Stimulated activated CD8-positive, alpha-beta memory T cell treated with anti-CD3 and anti-CD28 coated beads, Interleukin-7, amount 100 ng/mL, for 48 hours (primary cell): ENCODE results near the gene NRBF2.

Experiments
- DNase-seq, 2 donors: peaks; one replicate each; pipeline ENCODE4 v3.0.0-alpha.2; 2020; ENCODE audit warnings: low read depth in 1 of 2; ENCODE audit errors: extremely low read depth in 1 of 2

NRBF2 gene

DNA sequence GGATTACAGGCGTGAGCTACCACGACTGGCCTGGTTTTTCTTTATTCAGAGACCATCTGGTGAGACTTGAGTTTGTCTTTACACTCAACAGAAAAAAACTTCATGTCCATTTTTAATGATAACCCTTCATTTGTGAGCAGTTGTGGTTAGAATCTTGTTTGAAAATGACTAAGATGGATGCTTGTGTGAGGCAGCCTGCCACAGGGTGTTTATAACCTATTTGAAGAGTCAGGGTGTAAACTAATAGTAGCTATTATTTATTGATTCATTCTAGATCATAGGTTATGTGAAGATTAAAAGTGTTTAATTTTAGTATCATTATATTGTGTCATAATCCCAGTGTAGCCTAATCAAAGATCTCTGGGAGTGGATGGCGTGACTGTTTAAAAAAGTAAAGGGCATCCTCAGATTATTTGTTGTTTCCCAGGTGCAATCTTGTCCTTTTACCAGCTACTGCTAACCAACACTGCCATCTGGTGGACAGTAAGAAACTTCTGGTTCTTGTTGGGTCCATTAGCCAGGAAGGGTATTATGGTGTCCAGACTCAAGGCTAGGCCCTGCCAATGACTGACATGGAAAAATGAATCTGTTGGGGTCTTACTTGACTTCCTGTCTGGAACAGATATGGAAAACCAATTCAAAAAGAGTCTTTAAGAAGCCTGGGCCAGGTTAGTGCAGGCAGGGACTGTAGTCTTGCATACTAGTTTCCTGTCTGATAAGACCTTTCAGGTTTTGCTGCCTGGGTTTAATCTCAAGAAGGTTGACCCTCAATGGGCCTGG, 24.9 kb downstream of the NRBF2 start:
- no peak for DNase-seq

DNA sequence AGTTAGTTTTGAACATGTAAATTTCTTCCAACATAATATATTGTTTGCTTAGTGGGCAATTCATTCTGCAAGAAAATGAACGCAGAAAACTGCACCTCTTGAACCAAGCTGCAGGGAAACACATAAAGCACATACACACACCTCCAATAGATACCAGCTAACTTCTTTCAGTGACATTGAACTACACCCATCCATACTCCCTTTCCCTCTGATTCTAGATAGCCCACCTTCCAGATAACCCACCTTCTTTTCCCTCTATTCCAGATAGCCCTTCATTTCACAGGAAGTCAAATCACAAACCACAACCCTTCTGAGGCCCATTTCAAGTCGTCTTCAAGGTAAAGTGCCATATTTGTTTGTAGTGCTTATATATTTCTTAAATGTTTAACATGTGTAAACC, 28.5 kb downstream of the NRBF2 start:
- DNase-seq: no peak

DNA sequence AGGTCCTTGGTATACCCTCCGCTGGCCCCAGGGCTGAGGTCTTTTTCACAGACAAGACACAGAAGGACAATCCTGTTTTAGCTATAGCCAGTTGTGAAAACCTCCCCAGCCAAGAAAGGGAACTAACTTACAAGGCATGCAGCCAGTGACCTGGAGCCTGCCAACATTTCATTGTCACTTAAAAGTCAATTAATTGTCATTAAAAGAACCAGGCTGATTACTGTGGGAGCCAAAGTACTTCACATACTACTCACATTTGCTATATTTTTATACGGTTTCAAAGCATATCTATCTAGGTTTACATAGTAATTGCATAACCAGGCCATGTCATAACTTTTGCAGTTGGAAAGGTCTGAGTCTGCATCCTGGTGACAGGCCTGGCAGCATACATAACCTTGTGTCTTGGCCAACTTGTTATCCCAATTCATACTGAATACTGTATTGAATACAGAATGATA, 31.1 kb downstream of the NRBF2 start:
- DNase-seq: no peak

DNA sequence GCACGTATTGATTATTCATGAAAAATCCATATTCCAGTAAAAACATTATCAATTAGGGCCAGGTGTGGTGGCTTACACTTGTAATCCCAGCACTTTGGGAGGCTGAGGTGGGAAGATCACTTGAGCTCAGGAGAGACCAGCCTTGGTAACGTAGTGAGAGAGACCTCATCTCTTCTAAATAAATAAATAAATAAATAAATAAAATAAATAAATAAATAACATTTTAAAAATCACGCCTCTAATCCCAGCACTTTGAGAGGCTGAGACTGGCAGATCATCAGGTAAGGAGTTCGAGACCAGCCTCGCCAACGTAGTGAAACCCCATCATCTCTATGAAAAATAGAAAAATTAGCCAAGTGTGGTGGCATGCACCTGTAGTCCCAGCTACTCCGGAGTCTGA, 32.1 kb downstream of the NRBF2 start:
- DNase-seq: no peak

DNA sequence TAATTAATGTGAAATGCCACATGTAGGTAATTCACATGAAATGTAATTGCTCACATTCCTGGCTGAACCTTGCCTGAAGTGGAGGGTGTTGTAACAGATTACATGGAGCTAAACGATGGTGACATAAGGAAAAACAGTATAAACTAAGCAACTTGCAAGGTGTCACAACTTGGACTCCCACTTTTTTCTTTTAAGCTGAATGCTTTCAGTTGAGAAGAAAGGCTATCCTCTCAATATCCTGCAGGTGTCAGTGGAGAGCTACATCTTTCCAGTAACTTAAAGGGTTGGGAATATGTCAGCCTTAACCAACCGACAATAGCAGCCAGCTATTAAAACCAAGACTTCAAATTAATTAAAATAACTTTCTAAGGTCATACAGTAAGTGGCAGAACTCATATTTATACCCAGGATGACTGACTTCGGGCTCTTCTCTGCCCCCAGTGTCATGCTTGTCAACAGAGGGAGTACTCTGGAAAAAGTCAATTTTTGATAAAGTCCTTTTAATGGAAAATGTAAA, 33.7 kb downstream of the NRBF2 start:
- DNase-seq: no peak

DNA sequence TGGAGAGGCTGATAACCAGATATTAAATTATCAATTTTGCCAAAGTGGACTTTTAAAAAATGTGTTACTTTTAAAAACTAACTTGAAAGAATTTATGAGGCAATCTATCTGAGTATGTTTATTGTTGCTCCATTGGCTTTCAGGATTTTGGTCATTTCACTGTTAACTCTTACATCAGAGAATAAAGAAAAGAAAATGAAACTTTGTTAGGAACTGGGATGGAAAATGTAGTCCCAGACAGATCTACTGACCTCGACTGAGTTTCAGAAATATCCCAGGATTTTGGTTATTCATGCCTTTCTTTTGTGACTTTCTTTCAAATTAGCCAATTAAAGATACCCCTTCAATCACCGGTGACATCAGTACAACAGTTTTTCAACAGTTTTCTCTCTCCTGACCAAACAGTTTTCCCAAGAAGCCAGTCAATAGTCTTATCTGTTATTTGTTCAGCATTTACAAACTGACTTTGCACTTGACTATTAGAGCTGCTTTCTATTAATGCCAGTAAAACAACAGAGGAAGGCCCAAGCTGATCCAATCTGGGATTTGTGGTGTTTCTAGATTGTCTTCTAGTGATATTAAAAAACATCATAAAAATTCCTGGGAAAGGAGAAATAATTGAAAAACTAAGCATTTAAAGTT, 35.8 kb downstream of the NRBF2 start:
- DNase-seq: no peak

DNA sequence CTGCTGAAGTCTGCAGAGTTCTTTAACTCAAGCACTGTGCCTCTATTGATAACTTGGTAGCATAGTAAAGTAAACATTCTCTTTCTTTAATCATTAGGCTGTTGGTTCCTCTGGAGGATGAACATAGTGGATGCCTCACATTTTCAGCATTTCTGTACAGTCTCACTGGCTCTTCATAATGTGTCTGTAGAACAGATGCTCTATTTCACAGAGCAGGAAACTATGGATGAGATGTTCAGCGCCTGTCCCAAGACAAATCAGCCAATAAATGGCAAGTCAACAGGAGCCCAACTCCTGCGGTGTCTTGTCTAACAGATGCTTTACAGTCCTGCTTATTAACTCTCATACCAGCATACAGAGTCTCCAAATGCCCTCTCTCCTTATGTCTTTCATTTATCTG, 36.5 kb downstream of the NRBF2 start:
- DNase-seq: no peak

DNA sequence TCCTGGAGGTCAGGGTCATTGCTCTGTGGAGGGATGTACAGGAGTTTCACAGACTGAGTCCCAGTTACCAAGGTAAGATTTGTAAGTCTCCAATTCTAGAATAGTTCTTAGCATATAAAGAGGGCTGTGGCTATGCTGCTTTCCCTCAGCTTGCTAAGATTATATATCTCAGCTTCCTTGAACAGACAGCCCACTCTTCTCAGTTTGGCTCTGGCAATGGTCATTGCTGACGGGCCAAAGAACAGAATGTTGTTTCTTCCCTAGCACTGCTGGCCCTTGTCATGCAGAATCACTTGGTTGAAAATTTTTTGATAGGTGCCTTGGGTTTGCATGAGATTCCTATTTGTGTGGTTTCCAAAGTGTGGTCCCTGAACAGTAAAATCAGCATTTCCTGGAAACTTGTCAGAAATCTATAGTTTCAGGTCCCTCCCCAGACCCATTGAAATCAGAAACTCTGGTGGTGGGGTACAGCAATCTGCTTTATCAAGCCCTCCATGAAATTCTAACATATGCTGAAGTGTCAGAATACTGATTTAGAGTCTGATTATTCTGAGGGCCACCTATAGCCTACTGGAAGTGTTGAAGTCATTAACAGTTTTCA, 38.2 kb downstream of the NRBF2 start:
- DNase-seq: no peak

DNA sequence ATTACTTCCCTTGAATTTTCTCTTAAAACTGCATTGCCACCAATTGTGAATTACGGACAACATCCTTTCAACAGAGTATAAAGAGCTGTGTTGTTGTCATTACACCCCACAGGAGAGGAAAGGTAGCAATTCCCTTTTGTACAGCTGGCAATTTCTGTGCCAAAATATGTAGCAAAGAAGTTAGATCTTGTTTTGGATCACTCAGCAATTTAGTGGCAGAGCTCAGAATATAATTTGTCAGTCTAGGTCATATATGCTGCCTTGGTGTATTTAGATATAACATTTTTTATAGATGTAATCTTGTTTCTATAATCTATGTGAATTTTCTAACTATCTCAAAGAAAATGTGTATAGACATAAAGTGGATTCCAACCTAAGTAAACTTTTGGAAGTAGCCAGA, 38.8 kb downstream of the NRBF2 start:
- DNase-seq: no peak

DNA sequence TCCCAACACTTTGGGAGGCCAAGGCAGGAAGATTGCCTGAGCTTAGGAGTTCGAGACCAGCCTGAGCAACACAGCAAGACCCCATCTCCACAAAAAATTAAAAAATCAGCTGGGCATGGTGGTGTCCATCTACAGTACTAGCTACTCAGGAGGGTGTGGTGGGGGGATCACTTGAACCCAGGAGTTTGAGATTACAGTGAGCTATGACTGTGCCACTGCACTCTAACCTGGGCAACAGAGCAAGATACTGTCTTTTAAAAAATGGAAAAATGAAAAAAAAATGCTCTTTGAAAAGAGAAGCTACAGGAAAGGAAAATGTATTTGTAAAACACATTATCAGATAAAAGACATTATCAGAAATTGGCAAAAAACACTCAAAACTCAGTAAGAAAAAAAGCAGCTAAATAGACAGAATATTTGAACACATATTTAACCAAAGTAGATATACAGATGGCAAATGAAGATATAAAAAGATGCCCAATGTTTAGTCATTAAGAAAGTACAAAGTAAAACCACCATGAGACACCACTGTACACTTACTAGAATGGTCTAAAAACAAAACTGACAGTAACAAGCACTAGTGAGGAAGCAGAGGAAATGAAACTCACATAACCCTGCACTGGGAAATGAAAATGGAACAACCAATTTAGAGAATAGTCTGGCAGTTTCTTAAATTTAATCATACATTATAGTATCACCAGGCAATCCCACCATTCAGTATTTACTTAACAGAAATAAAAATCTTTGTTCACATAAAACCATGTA, 40.5 kb downstream of the NRBF2 start:
- no peak for DNase-seq

DNA sequence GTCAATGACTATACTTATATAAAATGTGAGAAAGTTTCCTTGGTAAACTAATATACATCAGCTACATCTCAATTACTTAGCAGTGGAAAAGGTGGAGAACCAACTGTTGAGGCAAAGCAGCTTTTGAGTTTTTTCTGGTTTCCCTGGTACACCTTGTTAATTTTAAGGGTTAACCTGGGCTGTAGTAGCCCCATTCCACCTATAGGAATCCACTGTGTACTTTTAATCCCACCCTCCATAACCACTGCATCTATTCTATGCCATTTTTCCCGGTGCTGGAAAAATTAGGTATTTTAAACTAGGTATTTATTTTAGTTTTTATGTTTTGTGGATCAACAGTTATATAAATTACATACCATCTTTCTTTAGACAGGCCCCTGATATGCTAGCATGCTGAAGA, 42.4 kb downstream of the NRBF2 start:
- DNase-seq: no peak

DNA sequence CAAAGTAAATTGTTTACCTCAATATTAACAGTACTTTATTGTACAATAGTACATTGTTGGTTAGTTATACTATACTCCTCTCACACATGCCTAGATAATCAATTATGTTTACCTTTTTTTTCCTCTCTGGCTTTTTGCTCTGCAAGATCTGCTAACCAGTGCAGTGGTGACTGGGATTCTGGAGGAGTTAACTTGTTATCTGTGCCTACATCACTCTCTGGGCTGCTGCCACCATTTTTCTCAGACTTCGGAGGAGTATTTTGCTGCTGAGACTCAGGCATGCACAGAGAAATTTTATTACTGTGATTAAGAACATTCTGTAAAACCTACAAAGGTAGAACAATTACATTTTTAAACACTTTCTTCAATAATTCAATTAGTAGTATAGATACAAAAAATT, 59.7 kb downstream of the NRBF2 start:
- no peak for DNase-seq

DNA sequence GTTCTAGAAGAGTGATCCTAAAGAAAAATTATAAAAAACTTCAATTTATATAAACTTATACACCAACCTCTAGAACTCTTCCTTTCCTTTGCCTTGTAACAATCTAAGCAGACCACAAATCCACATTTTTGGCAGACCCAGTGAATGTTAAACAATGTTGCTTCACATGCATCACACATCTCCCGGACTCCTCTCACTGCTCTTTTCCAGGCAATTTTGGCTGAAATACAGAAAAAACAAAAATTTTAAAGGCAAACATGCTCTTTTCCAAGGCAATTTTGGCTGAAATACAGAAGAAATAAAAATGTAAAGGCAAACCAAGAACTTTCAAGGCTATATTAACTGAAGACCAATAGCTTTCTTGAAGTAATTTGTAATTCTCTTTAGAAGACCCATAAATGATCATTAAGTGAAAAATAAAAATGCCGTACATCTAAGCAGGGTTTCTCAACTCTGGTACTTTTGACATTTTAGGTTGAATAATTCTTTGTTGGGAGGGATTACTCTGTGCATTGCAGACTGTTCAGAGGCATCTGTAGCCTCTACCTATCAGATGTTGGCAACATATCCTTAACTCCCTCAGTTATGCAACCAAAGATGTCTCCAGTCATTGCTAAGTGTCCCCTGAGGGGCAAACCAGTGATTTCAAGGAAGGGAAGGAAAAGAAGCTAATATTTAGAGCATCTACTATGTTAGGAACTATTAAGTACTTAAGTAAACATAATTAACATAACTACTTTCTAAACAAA, 64.4 kb downstream of the NRBF2 start:
- DNase-seq: no peak

DNA sequence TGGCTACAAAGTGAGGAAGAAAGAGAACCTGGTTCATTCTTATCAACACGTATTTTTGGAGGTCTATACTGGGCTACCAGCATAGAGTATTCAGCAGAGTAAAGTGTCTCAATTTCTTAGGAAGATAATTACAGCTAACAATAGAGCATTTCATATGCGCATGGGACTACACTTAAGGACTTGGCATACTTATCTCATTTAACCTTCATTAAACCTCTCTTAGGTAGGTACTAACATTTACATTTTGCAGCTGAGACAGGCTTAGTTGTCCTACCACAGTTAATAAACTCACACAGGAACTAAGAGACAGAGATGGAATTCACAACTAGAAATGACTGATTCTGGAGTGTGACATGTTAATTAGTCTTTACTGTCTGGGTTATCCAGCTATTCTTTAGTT, 66.6 kb downstream of the NRBF2 start:
- DNase-seq: no peak

DNA sequence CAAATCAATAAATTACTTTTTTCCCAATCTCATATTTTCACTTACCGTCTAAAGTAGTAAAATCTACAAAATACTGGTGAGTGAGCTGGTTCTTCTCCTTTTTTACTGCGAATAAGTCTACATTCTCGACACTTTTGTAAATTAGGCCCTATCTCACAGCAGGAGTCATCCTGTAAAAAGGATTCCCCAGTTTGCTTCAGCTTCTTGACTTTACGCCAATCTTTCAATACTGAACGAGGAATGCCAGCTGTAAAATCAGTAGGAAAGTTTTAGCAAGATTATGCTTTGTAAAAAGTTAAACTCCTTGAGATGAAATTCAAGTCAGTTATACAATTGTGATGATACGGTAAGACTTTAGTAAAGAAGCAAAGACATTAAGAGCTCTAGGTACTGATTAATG, 67.3 kb downstream of the NRBF2 start:
- DNase-seq: no peak

DNA sequence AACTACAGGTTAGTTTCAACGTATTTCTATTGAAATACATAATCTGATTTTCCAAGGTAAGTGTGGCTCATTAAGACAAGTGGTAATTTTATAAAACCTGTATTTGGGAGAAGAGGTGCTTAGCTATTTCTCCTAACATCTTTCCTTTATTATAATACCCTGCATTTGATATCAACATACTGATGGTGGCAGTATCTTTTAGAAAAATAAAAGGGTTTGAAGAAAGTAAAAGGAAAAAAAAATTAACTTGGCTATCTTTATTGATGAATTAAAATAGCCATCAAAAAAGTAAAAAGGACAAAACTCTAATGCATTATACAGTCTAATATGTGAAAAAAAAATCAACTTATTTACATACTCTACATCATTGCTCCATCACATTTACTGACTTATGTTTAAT, 68.0 kb downstream of the NRBF2 start:
- DNase-seq: no peak
